ENCODE results near the gene CD55.

The CD55 gene

GRCh38 chr1:207321079-207321789 lies at the start of gene CD55:
CD55 (plus strand) TSS chr1:207321678; CDS start chr1:207321766, 88 bp downstream.
- peak; percentile 96 for FAIRE-seq
- peak; percentile 73 for DNase-seq (ENCODE audit: insufficient read length, low spot score)

- FAIRE-seq, result no peak
- DNase-seq (ENCODE audit: insufficient read length, low spot score), result no peak
Measured at GRCh38 chr1:207274882-207275281, 46.6 kb upstream of the CD55 start.

GRCh38 chr1:207276465-207276864 lies 45.0 kb upstream of the CD55 start:
- FAIRE-seq (no peak), DNase-seq (ENCODE audit: insufficient read length, low spot score) (no peak)

- no peak for DNase-seq (ENCODE audit: insufficient read length, low spot score)
- FAIRE-seq, result no peak
Measured at GRCh38 chr1:207277241-207277640, 44.2 kb upstream of the CD55 start.

GRCh38 chr1:207279652-207280051 lies 41.8 kb upstream of the CD55 start:
- FAIRE-seq, result no peak
- DNase-seq (ENCODE audit: insufficient read length, low spot score), result no peak

GRCh38 chr1:207280706-207281105 lies 40.8 kb upstream of the CD55 start:
- DNase-seq (ENCODE audit: insufficient read length, low spot score) (no peak), FAIRE-seq (no peak)

- FAIRE-seq, result no peak
- no peak for DNase-seq (ENCODE audit: insufficient read length, low spot score)
Measured at GRCh38 chr1:207282058-207282457, 39.4 kb upstream of the CD55 start.

- no peak for DNase-seq (ENCODE audit: insufficient read length, low spot score)
- no peak for FAIRE-seq
Measured at GRCh38 chr1:207282496-207283380, 38.7 kb upstream of the CD55 start.

- DNase-seq (ENCODE audit: insufficient read length, low spot score), result no peak
- FAIRE-seq, result no peak
Measured at GRCh38 chr1:207283421-207283820, 38.1 kb upstream of the CD55 start.

GRCh38 chr1:207284209-207284897 lies 37.1 kb upstream of the CD55 start:
- DNase-seq (ENCODE audit: insufficient read length, low spot score) (no peak), FAIRE-seq (peak; percentile 23)

- no peak for DNase-seq (ENCODE audit: insufficient read length, low spot score)
- no peak for FAIRE-seq
Measured at GRCh38 chr1:207286786-207287468, 34.6 kb upstream of the CD55 start.

GRCh38 chr1:207288315-207288714 lies 33.2 kb upstream of the CD55 start:
- no peak for DNase-seq (ENCODE audit: insufficient read length, low spot score)
- no peak for FAIRE-seq

GRCh38 chr1:207289756-207290155 lies 31.7 kb upstream of the CD55 start:
- DNase-seq (ENCODE audit: insufficient read length, low spot score) (no peak), FAIRE-seq (no peak)

- no peak for FAIRE-seq
- no peak for DNase-seq (ENCODE audit: insufficient read length, low spot score)
Measured at GRCh38 chr1:207291723-207292122, 29.8 kb upstream of the CD55 start.

- no peak for FAIRE-seq
- DNase-seq (ENCODE audit: insufficient read length, low spot score), result no peak
Measured at GRCh38 chr1:207298186-207298585, 23.3 kb upstream of the CD55 start.

GRCh38 chr1:207298636-207299398 lies 22.7 kb upstream of the CD55 start:
- DNase-seq (ENCODE audit: insufficient read length, low spot score), result no peak
- no peak for FAIRE-seq

- DNase-seq (ENCODE audit: insufficient read length, low spot score), result no peak
- FAIRE-seq, result no peak
Measured at GRCh38 chr1:207300970-207301369, 20.5 kb upstream of the CD55 start.

GRCh38 chr1:207302618-207303393 lies 18.7 kb upstream of the CD55 start:
- FAIRE-seq, result no peak
- DNase-seq (ENCODE audit: insufficient read length, low spot score), result no peak

All from GM19239 (cell line).